GM21619 (cell line): ENCODE data around the gene MACROH2A1.

Experiments
- ATAC-seq: cut with Tn5 transposase; IDR thresholded peaks from one replicate; pipeline ENCODE4 v1.9.1; 2021; ENCODE audit not compliant: unreplicated experiment

The MACROH2A1 gene

DNA sequence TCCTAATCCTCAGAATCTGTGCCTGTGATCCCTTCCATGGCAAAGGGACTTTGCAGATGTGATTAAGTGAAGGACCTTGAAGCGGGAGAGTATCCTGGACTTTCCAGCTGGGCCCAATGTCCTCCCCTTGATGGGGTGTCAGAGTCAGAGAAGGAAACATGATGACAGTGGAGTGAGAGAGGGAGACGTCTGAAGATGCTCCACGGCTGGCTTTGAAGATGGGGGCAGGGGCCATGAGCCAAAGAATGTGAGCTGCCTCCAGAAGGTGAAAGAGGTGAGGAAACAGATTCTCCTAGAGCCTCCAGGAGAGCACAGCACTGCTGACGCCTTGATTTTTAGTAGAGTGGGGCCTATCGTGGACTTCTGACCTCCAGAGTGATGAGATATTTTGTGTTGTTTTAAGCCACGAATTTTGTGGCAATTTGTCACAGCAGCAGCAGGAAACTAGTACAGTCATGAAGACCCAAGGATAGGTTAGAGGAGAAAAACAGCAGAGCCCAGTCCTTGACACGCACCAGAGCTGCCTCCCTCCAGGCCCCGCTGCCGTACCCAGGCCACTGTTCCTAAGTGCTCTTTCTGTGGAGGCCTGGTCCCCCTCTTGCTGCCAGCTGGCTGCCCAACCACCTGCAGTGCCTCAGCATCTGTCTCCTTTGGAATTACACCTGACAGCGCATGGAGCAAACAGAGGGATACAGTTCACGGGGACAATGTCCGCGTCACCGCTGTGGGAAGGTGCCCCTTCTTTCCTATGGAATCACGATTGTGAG lies 78.1 kb downstream of the MACROH2A1 start:
- no peak for ATAC-seq

DNA sequence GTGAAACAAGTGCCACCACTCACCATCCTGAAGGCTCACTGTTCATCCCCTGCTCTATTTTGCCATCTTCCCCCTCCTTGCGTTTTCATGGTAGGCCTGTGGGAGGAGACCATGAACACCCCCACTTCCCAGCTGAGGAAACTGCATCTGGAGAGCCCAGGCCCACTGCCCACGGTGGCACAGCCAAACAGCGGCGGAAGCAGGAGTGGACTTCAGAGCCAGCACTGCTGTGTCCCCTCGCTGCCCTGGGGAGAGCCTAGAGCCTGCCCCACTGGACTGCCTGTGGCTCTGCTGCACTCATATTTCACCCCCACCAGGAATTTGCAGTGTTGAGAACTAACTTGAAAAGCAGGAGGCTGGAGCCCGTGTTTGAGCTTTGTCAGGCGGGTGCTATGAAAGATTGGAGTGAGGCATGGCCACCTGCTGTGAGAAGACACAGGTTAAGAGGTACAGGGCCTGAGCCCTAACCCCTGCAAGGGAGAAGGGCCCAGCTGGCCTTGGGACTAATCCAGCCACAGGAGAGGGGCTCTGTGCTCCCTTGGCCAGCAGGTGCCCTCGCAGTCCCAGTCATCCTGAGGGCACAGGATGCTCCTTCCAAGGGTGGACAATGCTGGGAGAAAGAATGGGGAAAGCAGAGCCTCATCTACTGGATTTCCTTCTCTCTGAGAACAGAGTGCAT lies 79.0 kb downstream of the MACROH2A1 start:
- ATAC-seq = no peak

DNA sequence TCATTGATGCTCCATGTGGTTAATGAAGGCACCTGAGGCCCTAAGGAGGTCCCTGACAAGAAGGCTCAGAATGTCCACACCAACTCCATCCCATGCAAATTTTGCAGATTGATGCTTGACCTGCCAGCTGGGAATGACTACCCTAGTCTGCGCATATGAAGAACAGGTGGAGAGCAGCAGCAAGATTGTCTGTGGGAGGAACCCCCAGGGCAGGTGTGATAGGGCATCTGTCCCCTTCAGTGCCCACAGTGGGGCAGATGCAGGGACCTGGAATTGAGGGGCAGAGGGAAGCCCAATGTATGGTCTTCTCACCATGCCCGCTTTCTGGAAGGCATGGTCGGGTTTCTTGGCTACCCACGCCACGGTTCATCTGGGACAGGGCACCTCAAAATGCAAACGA lies 79.6 kb downstream of the MACROH2A1 start:
- no peak for ATAC-seq

DNA sequence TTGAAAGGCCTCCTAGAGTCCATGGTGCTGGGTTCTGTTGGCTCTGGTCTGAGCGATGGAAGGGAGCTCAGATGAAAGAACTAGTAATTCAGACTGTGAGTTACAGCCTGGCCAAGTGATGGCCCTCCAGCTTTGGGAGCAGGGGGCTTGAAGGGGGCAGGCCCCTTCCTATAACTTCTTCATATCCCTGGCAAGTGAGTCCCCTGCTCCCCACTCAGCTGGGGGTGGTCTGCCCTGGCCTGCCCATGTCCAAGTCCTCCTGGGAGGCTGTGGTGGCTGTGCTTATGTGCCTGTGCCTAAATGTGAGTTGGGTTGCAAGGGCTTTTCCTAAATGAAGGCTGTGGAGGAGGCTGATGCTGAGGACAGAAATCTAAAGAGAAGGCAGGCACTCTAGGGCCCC lies 80.1 kb downstream of the MACROH2A1 start:
- no peak for ATAC-seq

DNA sequence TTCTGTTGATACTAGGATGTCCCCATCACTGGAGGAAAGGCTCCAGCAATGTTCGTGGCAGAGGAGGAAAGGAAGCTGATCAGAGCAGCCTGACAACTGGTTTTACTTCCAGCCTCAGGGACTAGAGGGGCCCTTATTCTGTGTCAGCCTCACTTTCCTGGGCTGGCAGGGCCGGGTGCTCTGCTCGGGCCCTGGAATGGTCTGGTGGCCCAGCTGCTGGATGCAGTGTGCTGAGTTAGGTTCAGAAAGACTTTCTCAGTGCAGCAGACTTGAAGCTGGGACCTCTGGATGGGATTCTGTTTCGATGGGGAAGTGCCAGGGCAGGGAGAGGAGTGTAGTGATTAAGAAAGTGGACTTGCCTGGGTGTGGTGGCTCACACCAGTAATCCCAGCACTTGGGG lies 81.0 kb downstream of the MACROH2A1 start:
- ATAC-seq = no peak

DNA sequence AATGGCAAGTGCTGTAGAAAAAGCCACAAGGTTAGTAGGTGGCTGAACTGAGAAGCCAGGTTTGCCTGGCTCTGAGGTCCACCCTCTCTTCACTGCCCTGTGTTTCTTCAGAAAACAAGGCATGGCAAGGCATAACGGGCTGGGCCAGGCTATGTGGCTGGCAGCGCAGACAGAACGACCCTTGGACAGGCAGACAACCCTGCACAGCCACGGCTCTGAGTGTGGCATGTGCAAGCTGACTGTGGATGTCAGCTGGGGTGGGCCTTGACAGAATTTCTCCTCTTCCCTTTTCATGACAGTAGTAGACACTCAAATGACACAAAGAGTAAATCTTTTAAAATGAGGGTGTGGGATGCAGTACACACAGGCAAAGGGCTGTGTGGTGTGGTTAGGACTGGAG lies 81.7 kb downstream of the MACROH2A1 start:
- no peak for ATAC-seq

DNA sequence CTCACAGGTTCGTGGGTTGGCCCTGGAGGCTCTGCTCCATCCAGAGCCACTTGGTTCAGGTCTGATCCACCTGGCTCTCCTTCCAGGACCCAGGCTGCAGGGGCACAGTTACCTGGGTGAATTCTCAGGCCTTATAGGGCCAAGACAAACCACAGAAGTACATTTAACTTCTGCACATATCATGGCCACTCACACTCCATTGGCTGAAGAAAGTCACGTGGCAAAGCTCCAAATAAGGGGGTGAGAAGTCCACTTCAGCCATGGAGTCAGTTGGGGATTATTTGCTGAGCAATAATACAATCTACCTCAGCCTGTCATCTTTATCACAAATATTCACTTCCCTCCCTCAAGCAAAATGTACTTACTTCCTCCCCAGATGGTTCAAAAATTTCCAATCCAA lies 83.6 kb downstream of the MACROH2A1 start:
- no peak for ATAC-seq

DNA sequence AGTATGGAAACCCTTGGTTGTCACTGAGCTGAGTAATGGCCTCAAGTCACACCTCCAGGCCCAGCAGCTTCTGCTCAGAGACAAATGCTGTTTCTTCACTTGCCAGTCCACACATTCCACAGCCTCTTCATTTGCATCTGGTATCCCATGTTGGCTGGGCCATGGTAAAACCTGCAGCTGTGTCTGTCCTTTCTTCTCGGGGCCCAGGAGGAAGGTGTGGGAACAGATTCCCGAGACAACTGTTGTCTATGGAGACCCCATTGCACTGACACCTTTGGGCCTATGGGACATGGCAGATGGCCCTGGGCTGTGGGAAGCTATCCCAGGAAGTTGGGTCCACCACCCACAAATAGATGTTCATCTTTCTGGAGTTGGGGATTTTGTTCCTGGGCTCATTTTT lies 85.1 kb downstream of the MACROH2A1 start:
- no peak for ATAC-seq

DNA sequence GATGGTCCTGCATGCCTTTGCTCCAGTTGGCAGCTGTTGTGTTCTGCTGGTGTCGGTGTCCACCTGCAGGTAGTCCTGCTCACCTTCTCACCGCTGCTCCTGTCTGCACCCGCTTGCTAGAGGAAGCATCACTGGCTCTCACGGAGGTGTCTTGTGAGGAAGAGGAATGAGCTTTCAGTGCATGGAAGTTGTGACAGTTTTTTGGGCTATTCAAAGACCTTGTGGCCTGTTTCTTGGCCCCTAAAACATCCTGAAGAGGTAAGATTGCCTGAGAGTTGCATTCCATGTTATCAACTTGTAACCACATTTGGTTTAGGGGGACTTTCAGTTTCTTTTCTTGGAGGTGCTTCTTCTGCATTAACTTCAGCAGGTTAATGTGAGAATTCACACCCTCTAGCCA lies 85.6 kb downstream of the MACROH2A1 start:
- no peak for ATAC-seq

DNA sequence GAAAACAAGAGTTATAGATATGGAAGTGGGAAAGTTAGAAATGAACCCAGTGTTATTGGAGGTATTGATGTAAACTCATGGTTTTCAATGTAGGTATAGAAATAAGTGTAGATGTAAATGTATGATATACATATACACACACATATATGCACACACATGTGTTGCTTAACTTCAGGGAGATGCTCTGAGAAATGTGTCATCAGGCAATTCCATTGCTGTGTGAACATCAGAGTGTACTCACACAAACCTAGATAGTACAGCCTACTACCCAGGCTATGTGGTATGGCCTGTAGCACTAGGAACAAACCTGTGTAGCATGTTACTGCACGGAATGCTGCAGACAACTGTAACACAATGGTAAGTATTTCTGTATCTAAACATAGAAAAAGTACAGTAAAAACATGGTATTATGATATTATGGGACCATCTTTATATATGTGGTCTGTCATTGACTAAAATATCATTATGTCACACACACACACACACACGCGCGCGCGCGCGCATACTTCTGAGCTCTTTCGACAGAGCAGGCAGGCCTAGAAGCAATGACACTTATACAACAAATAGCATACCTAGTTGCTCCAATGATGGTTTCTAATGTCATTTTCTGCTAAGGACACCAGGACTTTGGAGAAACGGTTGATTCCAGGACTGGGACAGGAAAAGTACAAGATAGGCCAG lies 86.6 kb downstream of the MACROH2A1 start:
- ATAC-seq = no peak

DNA sequence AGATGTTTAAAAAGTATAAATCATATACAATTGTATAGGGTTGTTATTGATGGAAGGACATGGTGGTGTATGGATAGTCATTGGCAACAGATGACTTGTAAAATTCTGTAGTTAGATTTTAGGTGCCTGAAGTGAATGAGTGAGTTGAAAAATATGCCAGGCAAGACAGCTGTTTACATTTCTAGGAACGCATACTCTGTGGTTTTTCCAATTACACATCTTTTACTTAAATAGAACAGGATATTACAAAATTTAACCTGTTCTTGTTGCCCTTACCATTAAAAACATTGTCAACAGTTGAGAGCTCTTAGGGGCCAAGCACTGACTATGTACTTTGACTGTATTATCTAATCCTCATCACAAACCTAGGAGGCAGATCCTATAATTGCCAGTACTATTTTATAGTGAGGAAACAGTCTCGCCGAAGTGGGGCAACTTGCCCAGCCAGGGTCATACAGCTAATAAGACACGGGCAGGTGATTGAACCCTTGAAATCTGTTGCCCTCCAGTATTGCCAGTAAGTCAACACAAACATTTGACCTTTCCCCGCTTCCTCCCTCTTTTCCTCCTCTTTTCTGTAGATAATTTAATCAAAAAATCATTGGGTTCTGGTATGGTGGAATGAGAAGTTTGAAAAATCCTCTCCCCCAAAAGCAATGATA lies 88.6 kb downstream of the MACROH2A1 start:
- no peak for ATAC-seq

DNA sequence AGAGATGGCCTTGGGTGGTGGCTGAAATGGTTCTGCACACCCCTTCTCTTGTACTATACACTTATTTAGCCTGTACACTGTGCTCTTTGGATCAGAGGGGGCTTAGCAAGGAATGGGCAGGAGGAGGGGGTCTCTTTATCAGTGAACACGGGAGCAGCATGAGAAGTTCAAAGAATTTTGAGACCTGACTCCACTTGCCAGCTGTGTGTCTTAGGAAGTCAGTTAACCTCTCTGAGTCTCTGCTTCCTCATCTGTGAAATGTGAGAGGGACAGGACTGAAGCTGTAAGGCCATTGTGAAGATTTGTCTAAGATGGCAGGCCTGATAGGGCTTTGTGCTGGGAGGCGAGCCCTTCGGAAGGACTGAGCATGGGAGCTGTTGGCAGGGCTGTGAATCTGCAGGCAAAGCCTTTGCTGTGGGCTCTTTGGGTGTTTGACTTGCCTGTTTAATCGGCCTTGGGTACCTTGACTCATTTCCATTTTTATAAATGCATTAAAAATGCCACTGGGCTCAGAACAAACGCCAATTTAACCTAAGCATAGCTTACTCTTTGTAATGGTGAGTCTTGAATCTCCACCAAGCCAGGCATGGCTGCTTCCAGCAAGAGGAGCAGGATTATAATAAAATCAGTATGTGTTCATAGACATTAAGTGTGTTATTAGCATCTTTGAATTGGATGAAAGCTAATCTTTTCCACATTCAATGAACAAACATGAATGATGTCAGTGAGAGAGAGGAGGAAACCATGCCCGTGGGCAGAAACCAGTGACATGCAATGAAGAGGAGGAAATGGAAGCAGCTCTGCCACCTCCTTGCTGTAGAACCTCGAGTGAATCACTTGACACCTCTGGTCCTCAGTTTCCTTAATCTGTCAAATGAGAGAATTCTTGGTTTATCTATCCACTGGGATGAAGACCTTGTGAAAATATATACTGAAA lies 89.4 kb downstream of the MACROH2A1 start:
- ATAC-seq = no peak

DNA sequence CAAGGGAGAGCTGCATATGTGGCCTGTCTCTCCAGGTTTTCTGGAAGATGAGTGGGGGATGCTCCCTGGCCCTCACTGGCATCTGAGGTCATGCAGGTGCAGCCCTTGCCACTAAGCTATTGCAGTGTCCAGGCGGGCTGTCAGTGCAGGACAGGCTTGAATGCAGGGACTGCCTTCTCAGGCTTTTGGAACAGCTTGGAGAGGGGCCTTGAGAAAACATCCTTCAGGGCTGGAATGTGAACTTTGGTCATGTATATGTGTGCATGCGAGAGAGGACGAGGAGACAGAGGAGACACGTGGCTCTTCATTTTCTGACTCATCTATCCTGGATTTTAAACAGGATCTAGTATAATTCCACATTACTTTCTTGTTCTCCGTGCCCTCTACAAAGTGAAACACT lies 90.3 kb downstream of the MACROH2A1 start:
- ATAC-seq = no peak

DNA sequence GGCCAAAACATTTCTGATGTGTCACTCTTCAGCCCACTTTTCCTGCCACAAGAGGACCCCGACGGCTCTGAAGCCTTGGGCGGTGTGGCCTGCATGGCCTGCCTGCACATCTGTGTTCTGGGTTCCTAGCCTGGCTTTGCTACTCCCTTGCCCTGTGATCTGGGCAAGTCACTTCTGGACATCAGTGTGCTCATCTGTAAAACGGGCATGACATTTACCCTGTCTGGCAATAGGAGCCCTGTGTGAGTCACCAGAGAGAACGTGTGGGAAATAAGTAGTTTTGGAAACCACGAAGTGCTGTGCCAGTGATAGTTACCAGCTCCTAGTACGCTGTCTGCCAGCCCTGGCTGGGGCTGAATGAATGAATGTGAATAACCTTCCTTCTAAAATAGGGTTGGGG lies 90.8 kb downstream of the MACROH2A1 start:
- ATAC-seq = no peak

DNA sequence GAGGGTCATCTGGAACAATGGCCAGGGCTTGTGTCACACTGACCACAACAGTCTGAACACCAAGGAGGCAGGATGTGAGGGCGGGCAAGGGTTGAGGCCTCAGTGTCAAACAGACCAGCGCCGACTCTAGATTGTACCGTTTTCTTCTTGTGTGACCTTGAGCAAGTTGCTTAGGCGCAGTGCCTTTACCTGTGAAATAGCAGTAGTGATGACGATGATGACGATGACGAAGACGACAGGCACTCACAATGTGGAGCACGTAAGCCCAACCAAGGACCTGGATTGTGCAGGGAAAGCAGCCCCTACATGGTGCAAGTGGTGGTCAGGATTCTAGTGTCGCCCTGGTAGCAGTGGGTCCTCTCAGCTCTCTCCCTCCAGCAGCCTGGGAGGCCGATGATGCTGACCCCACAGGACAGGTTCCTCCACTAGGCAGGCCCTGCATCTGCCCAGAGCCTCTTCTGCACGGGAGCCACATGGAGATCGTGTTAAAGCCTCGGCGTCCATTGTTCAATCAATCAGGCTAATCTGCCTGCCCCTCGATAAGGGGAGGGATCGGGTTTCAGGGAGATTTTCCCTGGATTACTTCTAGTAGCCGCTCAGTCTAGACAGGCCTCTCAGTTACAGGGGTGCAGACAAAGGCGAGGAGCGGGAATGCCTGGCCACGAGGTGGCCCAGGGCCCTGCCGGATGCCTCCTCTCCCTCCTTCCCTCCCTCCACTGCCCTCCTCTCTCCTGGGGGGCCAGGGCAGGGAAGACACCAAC lies 91.7 kb downstream of the MACROH2A1 start:
- ATAC-seq = no peak

DNA sequence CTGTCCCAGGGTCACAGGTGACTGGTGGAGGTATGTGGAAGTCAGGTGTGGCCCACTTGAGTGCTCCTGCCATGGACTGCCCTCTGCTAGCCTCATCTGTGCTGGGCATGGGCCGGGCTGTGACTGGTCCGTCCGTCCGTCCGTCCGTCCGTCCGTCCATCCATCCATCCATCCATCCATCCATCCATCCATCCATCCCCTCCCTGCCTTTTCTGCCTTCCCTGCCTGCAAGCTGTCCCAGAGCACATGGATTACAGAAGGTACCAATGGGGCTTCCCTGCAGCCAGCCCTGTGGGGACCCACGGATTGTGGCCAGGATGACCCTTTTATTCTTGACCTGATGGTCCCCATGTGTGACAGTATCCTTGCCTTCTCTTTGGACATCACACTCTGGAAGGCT lies 92.5 kb downstream of the MACROH2A1 start:
- ATAC-seq = no peak

DNA sequence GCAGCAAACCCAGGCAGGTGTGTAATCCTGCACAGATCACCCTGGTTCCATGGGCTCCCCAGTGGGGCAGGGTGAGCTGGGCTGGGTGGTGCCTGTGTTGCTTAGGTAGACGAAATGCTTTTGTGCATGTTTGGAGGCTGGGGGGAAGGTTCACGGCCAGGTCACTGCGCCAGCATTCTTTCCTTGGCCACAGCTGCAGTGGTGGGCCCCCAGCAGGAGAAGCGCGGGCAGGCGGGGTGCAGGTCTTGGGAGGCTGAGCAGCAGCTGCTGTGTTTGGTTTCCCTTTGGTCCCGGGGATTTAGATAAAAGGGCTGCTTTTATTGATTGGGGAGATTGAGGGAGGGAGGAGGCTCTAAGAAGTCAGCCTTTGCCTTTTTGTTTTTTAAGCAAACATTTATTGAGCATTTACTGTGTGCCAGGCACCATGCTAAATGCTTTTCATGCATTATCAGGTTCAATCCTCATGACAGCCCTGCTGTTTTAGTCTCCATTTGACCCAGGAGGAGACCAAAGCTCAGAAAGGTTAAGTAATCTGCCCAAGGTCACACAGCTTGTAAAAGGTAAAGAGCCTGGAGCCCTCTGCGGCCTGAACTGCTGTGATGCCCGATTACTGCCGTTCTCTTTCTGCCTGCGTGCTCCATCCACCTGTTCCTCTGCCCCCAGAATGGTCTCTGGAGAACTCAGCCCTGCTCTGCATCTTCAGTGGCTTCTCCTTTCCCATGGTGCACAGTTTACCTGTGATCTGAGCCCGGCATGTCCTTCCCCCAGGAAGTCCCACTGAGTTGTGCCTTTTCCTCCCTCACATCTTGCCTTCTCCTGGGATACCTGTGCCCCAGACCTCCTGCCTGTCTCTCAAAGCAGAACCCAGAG lies 94.4 kb downstream of the MACROH2A1 start:
- no peak for ATAC-seq

DNA sequence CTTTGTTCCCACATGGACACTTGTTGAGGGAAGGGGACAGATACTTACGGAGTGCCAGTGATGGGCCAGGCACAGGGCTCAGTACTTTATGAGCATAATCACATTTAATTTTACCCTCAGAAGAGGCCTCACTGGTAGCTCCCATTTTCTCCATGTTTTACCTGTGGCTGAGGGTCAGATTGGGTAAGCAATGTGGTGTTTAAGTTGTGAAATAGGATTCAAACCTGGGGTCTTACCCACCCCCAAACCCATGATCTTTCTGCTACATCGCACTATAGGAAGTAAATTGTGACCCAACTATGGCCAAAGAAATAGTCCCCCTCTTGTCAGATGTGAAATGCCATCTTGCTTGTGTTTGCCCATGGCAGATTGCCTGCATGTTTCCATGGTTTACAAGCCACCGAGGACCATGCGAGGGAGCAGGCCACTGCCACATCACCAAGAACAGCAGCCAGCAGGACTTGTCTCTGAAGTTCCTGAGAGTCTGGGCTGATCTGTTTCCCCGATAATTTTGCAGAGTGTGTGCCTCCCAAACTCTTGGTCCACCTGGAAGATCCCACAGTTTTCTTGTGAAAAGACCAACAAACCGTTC lies 95.4 kb downstream of the MACROH2A1 start:
- ATAC-seq = no peak
